T-helper 2 cell (primary cell): Measurements from ENCODE around the gene NYAP2.

Experiments
- DNase-seq, 5 experiments: peaks; one replicate each; pipeline versions ENCODE4 v3.0.0 to v3.0.0-alpha.2; 2012 to 2022

NYAP2 gene

GRCh38 chr2:225566798-225567197 lies 167.3 kb downstream of the NYAP2 start:
- no peak for DNase-seq

GRCh38 chr2:225569995-225570394 lies 170.5 kb downstream of the NYAP2 start:
- no peak for DNase-seq

GRCh38 chr2:225573603-225574002 lies 174.1 kb downstream of the NYAP2 start:
- no peak for DNase-seq

GRCh38 chr2:225574582-225575138 lies 175.2 kb downstream of the NYAP2 start:
- DNase-seq: no peak

- no peak for DNase-seq
Observed at GRCh38 chr2:225581135-225581534, 181.6 kb downstream of the NYAP2 start.

GRCh38 chr2:225581906-225582305 lies 182.4 kb downstream of the NYAP2 start:
- DNase-seq: no peak

GRCh38 chr2:225582355-225583116 lies 183.0 kb downstream of the NYAP2 start:
- DNase-seq: no peak

- DNase-seq: no peak
Observed at GRCh38 chr2:225584796-225585195, 185.3 kb downstream of the NYAP2 start.

GRCh38 chr2:225590932-225591331 lies 191.4 kb downstream of the NYAP2 start:
- no peak for DNase-seq

- no peak for DNase-seq
Observed at GRCh38 chr2:225597911-225598310, 198.4 kb downstream of the NYAP2 start.

GRCh38 chr2:225598426-225598825 lies 198.9 kb downstream of the NYAP2 start:
- DNase-seq: no peak

GRCh38 chr2:225598897-225599296 lies 199.4 kb downstream of the NYAP2 start:
- DNase-seq: no peak

- DNase-seq: no peak
Observed at GRCh38 chr2:225599856-225600255, 200.3 kb downstream of the NYAP2 start.

- no peak for DNase-seq
Observed at GRCh38 chr2:225600444-225600843, 200.9 kb downstream of the NYAP2 start.

GRCh38 chr2:225600865-225601264 lies 201.4 kb downstream of the NYAP2 start:
- DNase-seq: peak in 1 of 5 experiments; percentile 12

GRCh38 chr2:225602205-225602604 lies 202.7 kb downstream of the NYAP2 start:
- no peak for DNase-seq

- no peak for DNase-seq
Observed at GRCh38 chr2:225608136-225608535, 208.6 kb downstream of the NYAP2 start.

- no peak for DNase-seq
Observed at GRCh38 chr2:225612636-225613035, 213.1 kb downstream of the NYAP2 start.

- DNase-seq: no peak
Observed at GRCh38 chr2:225614915-225615314, 215.4 kb downstream of the NYAP2 start.

- no peak for DNase-seq
Observed at GRCh38 chr2:225615514-225615913, 216.0 kb downstream of the NYAP2 start.

GRCh38 chr2:225616372-225616771 lies 216.9 kb downstream of the NYAP2 start:
- DNase-seq: no peak

GRCh38 chr2:225616848-225617247 lies 217.3 kb downstream of the NYAP2 start:
- no peak for DNase-seq

GRCh38 chr2:225620227-225620626 lies 220.7 kb downstream of the NYAP2 start:
- DNase-seq: no peak

GRCh38 chr2:225630824-225631533 lies 231.5 kb downstream of the NYAP2 start:
- no peak for DNase-seq
